ENCODE results near the gene C2.
"Not testable (repeated sequence)": the region's sequence is repeated elsewhere in the genome, so short reads cannot be mapped to it uniquely, and the experiment has no call there.

The C2 gene

GRCh38 chr6:31994421-31994820 is 66.9 kb downstream of the C2 start:
- DNase-seq (ENCODE audit: low spot score); in situ Hi-C loops (cut with MboI; ENCODE audit: low sequenced_read_pairs, unreplicated experiment): not testable (repeated sequence)
